Measurements from ENCODE around the gene GSG1L.

DNA sequence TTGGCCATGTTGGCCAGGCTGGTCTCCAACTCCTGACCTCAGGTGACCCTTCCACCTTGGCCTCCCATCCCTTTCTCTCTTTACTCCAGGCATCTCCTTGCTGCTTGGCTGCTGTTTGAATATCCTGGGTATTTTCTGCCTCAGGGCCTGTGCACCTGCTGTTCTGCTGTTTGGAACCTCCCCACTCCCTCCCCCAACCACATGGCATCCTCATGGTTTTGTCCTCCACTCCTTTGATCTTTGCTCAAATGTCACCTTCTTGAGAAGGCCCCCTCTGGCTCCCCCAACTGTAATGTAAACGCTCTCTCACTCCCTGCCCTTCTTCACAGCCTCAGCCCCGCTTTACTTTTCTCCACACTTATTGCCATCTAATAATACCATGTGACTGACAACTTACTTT, 152.0 kb downstream of the GSG1L start:
- no peak for TF ChIP-seq POLR2A (IDR thresholded peaks at IDR 0.05; ENCODE audit: low read length)
- no peak for TF ChIP-seq GATA1 (IDR thresholded peaks at IDR 0.05; ENCODE audit: low read depth, low read length)

Data from erythroblast (primary cell).